GM12801 (cell line): ENCODE results near the gene CRYGN.

Experiments used
- TF ChIP-seq, protein P1 (sequence below): IDR thresholded peaks from one replicate; pipeline ENCODE4 v1.5.1; 2011; ENCODE audit warnings: control low read depth; ENCODE audit not compliant: insufficient read length; ENCODE audit errors: extremely low read depth

CRYGN gene

GRCh38 chr7:151406051-151406875, 33.7 kb downstream of the CRYGN start:
- TF ChIP-seq, protein P1, sequence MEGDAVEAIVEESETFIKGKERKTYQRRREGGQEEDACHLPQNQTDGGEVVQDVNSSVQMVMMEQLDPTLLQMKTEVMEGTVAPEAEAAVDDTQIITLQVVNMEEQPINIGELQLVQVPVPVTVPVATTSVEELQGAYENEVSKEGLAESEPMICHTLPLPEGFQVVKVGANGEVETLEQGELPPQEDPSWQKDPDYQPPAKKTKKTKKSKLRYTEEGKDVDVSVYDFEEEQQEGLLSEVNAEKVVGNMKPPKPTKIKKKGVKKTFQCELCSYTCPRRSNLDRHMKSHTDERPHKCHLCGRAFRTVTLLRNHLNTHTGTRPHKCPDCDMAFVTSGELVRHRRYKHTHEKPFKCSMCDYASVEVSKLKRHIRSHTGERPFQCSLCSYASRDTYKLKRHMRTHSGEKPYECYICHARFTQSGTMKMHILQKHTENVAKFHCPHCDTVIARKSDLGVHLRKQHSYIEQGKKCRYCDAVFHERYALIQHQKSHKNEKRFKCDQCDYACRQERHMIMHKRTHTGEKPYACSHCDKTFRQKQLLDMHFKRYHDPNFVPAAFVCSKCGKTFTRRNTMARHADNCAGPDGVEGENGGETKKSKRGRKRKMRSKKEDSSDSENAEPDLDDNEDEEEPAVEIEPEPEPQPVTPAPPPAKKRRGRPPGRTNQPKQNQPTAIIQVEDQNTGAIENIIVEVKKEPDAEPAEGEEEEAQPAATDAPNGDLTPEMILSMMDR: no peak

DNA sequence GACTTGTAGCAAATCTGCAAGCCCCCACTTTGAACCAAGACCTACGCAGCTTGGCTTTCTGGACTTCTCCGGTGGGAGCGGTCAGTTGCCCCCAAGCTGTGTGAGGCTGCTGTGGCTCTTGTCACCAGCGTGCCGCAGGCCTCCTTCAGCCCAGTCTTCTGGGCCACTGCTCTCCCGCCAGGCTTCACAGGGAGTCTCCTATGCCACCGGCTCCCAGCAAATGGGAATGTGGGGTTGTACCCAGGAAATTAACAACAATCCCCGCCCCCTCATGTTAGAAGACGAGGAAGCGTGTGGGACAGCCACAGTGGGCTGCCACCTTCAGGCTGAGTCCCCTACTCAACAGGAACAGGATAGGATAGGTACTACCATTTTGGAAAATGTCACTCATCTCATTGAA, 34.4 kb downstream of the CRYGN start:
- TF ChIP-seq, protein P1: no peak

DNA sequence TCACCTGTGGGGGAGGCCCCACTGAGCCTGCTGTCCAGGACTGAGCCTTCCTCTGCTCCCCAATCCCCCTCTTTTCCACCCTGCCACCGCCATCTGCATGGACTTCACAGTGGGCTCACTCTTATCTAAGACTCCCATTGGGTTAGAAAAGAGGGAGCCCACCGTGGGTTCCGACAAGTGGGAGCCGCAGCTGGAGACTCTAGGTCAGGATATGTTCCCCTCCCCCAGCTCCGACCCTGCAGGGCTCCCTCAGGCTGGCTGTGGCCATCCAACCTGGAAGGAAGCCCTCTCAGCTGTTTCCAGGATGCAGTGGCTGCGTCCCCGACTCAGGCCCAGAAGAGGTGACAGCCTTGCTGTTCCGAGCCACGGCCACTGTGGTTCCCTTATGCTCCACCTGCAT, 34.9 kb downstream of the CRYGN start:
- TF ChIP-seq, protein P1: no peak

GRCh38 chr7:151404216-151405011, 35.5 kb downstream of the CRYGN start:
- TF ChIP-seq, protein P1: no peak

DNA sequence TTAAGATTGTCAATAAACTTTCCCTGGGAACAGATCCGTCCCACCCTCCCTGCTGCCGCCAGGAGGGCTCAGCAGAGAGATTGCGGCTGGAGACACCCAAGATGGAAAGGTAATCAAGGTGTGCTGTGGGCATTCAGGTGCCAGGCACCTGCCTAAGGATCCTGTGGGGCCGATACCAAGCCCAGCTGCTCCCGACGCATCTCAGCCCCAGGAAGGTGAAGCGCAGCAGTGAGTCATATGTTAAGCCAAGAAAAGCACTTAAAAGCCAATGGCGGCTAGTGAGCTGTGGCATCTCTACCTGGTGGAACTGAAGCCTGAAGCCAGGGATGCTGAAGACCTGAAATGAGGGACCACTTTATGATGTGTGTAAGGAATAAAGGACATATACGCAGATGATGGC, 36.2 kb downstream of the CRYGN start:
- TF ChIP-seq, protein P1: no peak

DNA sequence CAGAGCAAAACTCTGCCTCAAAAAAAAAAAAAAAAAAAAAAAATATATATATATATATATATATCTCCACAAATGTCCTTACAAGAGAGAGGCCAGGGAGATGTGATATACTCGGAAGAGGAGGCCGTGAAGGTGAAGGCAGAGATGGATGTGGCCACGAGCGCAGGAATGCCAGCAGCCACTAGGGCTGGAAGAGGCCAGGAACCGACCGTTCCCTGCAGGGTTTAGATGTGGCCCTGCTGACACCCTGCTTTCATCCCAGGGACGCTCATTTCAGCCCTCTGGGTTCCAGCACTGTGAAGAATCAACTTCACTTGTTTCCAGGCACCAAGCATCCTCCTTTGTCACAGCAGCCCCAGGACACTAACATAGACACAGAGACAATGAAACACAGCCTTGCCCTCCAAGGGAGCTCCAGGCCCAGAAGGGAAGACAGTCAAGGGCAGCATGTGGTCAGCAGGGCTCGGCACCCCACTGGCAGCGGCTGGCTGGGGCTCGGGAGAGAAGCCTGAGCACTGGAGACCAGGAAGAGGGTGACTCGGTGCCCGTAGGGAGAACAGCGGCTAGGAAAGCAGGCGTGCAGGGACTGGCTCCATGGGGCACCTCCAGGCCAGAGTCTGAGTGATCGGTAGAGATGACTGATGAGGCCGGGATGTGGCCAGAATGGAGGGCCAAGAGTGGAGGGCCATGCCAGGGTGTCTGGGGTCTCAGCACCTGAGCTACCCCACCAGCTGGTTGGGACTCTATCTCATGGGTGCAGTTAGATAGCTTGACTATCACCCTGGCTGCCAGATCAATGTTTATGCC, 37.7 kb downstream of the CRYGN start:
- TF ChIP-seq, protein P1: no peak
